Astrocyte (in vitro differentiated cells and primary cell): ENCODE results near the gene C18orf32. TPM values are rescaled to one million over a fixed set of nuclear protein-coding genes. Genes with fewer than 3 reads are reported as not detected.

Source experiments
- DNase-seq: peaks from one replicate; pipeline ENCODE4 v3.0.0-alpha.2; 2010; ENCODE audit warnings: low read depth
- FAIRE-seq: peaks from 2 replicates; lab custom pipeline; 2011; peaks lifted over from hg19 to GRCh38; lab: Jason Lieb, UNC
- H2AFZ ChIP-seq: 2 replicates; pipeline ENCODE4 v1.6.0; 2012; ENCODE audit warnings: low read depth, low read length, inconsistent platforms
- H3K27ac ChIP-seq: 2 replicates; pipeline ENCODE4 v1.5.1; 2011; ENCODE audit warnings: low read depth, low read length, inconsistent platforms
- H3K27me3 ChIP-seq: 2 replicates; pipeline ENCODE4 v1.6.0; 2011; ENCODE audit warnings: low read length, inconsistent platforms; ENCODE audit not compliant: insufficient read depth
- H3K36me3 ChIP-seq: 2 replicates; pipeline ENCODE4 v1.5.1; 2011; ENCODE audit warnings: low read length, inconsistent platforms; ENCODE audit not compliant: insufficient read depth
- H3K4me1 ChIP-seq: 2 replicates; pipeline ENCODE4 v1.5.1; 2011; ENCODE audit warnings: low read length, inconsistent platforms; ENCODE audit not compliant: insufficient read depth
- H3K4me2 ChIP-seq: 2 replicates; pipeline ENCODE4 v1.6.0; 2012; ENCODE audit warnings: low read length, inconsistent platforms
- H3K4me3 ChIP-seq: 2 replicates; pipeline ENCODE4 v1.5.1; 2011; ENCODE audit warnings: low read depth, mild to moderate bottlenecking, low read length, inconsistent platforms; ENCODE audit not compliant: insufficient read depth
- H3K79me2 ChIP-seq: 2 replicates; pipeline ENCODE4 v1.6.0; 2012; ENCODE audit warnings: mild to moderate bottlenecking, low read length, inconsistent platforms; ENCODE audit not compliant: insufficient read depth
- H3K9ac ChIP-seq: 2 replicates; pipeline ENCODE4 v1.6.0; 2012; ENCODE audit warnings: mild to moderate bottlenecking, low read length, inconsistent platforms
- H3K9me3 ChIP-seq: 2 replicates; pipeline ENCODE4 v1.5.1; 2012; ENCODE audit warnings: low read depth, mild to moderate bottlenecking, low read length, inconsistent platforms; ENCODE audit not compliant: insufficient read depth
- H4K20me1 ChIP-seq: 2 replicates; pipeline ENCODE4 v1.6.0; 2012; ENCODE audit warnings: low read length, inconsistent platforms; ENCODE audit not compliant: insufficient read depth
- H3K27ac Mint-ChIP-seq: one replicate; pipeline ENCODE4 v1.8.0; 2021; ENCODE audit warnings: mild to moderate bottlenecking, mixed read lengths; ENCODE audit not compliant: unreplicated experiment
- H3K27me3 Mint-ChIP-seq: one replicate; pipeline ENCODE4 v1.8.0; 2021; ENCODE audit warnings: low read depth, mixed read lengths; ENCODE audit not compliant: unreplicated experiment
- H3K36me3 Mint-ChIP-seq: one replicate; pipeline ENCODE4 v1.8.0; 2021; ENCODE audit warnings: low read depth, mixed read lengths; ENCODE audit not compliant: unreplicated experiment
- H3K4me1 Mint-ChIP-seq: one replicate; pipeline ENCODE4 v1.8.0; 2021; ENCODE audit warnings: low read depth, mixed read lengths; ENCODE audit not compliant: unreplicated experiment
- H3K4me3 Mint-ChIP-seq: one replicate; pipeline ENCODE4 v1.8.0; 2021; ENCODE audit warnings: mild to moderate bottlenecking, moderate library complexity, mixed read lengths; ENCODE audit not compliant: unreplicated experiment
- H3K9me3 Mint-ChIP-seq: one replicate; pipeline ENCODE4 v1.8.0; 2021; ENCODE audit warnings: mild to moderate bottlenecking, mixed read lengths; ENCODE audit not compliant: unreplicated experiment
- CTCF ChIP-seq: IDR thresholded peaks from 2 replicates; pipeline ENCODE4 v1.5.1; 2011; ENCODE audit warnings: low read depth, mild to moderate bottlenecking, inconsistent platforms, low read length, moderate library complexity; ENCODE audit not compliant: insufficient read depth
- EZH2 ChIP-seq: IDR thresholded peaks from 2 replicates; pipeline ENCODE4 v1.6.1; 2012; ENCODE audit warnings: mild to moderate bottlenecking, low read length, inconsistent platforms; ENCODE audit not compliant: insufficient read depth
- total RNA-seq: library from RNA; stranded (reverse); gene quantifications from 2 replicates; pipeline ENCODE4 v1.2.1, GENCODE V29; 2021

C18orf32 gene
- total RNA-seq, 1 donor from 2014 or later, result 40.3 TPM

GRCh38 chr18:49481317-49481716 lies 5.7 kb downstream of the C18orf32 start:
- peaks cover 5% of the 10 kb centered on the region for H3K4me1 Mint-ChIP-seq
- Histone ChIP-seq H3K27me3 (no peaks in the 10 kb centered on the region), H4K20me1 (peaks cover 13% of the 10 kb centered on the region), H3K9me3 (no peaks in the 10 kb centered on the region), H3K4me3 (no peak overlapping the region), H3K4me1 (peaks cover 18% of the 10 kb centered on the region), H3K4me2 (no peak overlapping the region), H3K79me2 (peaks cover 31% of the 10 kb centered on the region), H3K27ac (no peak overlapping the region), H2AFZ (no peak overlapping the region), H3K36me3 (peaks cover 27% of the 10 kb centered on the region), H3K9ac (no peak overlapping the region)
- H3K9me3 Mint-ChIP-seq, result no peaks in the 10 kb centered on the region
- peaks cover 8% of the 10 kb centered on the region for H3K36me3 Mint-ChIP-seq
- no peak for TF ChIP-seq CTCF
- no peak for TF ChIP-seq EZH2
- no peaks in the 10 kb centered on the region for H3K27me3 Mint-ChIP-seq
- no peak overlapping the region for H3K27ac Mint-ChIP-seq
- no peak overlapping the region for H3K4me3 Mint-ChIP-seq
- DNase-seq, result no peak
- FAIRE-seq, result no peak

GRCh38 chr18:49479381-49480137 lies 7.5 kb downstream of the C18orf32 start:
- Mint-ChIP-seq H3K9me3 (no peaks in the 10 kb centered on the region), H3K27ac (peak overlapping the region; percentile 58), H3K4me1 (peaks cover 3% of the 10 kb centered on the region), H3K36me3 (peaks cover 6% of the 10 kb centered on the region), H3K4me3 (no peak overlapping the region), H3K27me3 (no peaks in the 10 kb centered on the region)
- Histone ChIP-seq H3K4me1 (peaks cover 11% of the 10 kb centered on the region), H3K9ac (no peak overlapping the region), H3K4me2 (no peak overlapping the region), H3K27me3 (no peaks in the 10 kb centered on the region), H3K9me3 (no peaks in the 10 kb centered on the region), H3K4me3 (no peak overlapping the region), H3K36me3 (peaks cover 27% of the 10 kb centered on the region), H4K20me1 (peaks cover 10% of the 10 kb centered on the region), H3K27ac (no peak overlapping the region), H2AFZ (no peak overlapping the region), H3K79me2 (peaks cover 13% of the 10 kb centered on the region)
- FAIRE-seq, result no peak
- no peak for DNase-seq
- TF ChIP-seq CTCF, result no peak
- TF ChIP-seq EZH2, result no peak
